K562 (cell line): ENCODE results near the gene DEGS2. TPM values are rescaled to one million over a fixed set of nuclear protein-coding genes. Genes with fewer than 3 reads are reported as not detected.

Source experiments
- ATAC-seq: fragments of 200-7000 bp; cut with Tn5 transposase; 3 replicates; pipeline ENCODE4 v1.9.1; 2020; ENCODE audit warnings: moderate library complexity
- BruUV-seq: library from RNA; stranded (reverse); fragments of 400-500 nt; replicated peaks from 2 replicates; lab custom pipeline; 2021; lab: Mats Ljungman, UMichigan
- CTCF ChIA-PET: fragments of 300-600 bp; formaldehyde crosslinking; extraction: SDS; loops from one replicate; lab custom pipeline; 2021; ENCODE audit warnings: low intra/inter-chr PET ratio; lab: Yijun Ruan, JAX
- POLR2A ChIA-PET: fragments of 300-600, 350-650 bp; sonication (Branson Sonifier 250); formaldehyde crosslinking; extraction: SDS; loops from one replicate; lab custom pipeline; 2021; ENCODE audit warnings: antibody characterized with exemption, inconsistent platforms; lab: Yijun Ruan, JAX
- DNase-seq, 4 experiments: peaks; one replicate each; pipeline versions ENCODE4 v3.0.0 to v3.0.0-alpha.2; 2011 to 2018; ENCODE audit warnings: low spot score in 3 of 4, mixed read lengths in 3 of 4; ENCODE audit errors: extremely low read depth in 1 of 4
- FAIRE-seq: peaks from 2 replicates; lab custom pipeline; 2011; peaks lifted over from hg19 to GRCh38; lab: Jason Lieb, UNC
- H2AFZ ChIP-seq: 2 replicates; pipeline ENCODE4 v1.6.0; 2011; ENCODE audit warnings: low read depth, low read length, control low read depth, inconsistent platforms
- H3K27ac ChIP-seq: fragments of 200-600 bp; 3 replicates; pipeline ENCODE4 v1.8.0; 2011; ENCODE audit warnings: low read depth, mild to moderate bottlenecking, control low read depth, inconsistent platforms, low read length, moderate library complexity, mixed read lengths; ENCODE audit errors: extremely low read depth
- H3K27me3 ChIP-seq, 2 experiments: fragments of 300-600 bp in 1 of 2; 2 replicates in 1 of 2; 3 replicates in 1 of 2; pipeline versions ENCODE4 v1.6.0 to v1.8.0; 2011; ENCODE audit warnings: inconsistent platforms in 2 of 2, low read length in 2 of 2, mild to moderate bottlenecking in 1 of 2, mixed read lengths in 1 of 2, moderate library complexity in 1 of 2; ENCODE audit not compliant: control insufficient read depth in 2 of 2, insufficient read depth in 2 of 2
- H3K36me3 ChIP-seq: fragments of 300-600 bp; 3 replicates; pipeline ENCODE4 v1.8.0; 2011; ENCODE audit warnings: mild to moderate bottlenecking, low read length, inconsistent platforms; ENCODE audit not compliant: control insufficient read depth, insufficient read depth
- H3K4me1 ChIP-seq, 2 experiments: fragments of 200-600 bp in 1 of 2; replicated peaks in 1 of 2; 2 replicates in 1 of 2; 3 replicates in 1 of 2; pipeline versions ENCODE4 v1.5.1 to v1.8.0; 2011; ENCODE audit warnings: inconsistent platforms in 2 of 2, low read length in 2 of 2, mild to moderate bottlenecking in 1 of 2, mixed read lengths in 1 of 2, moderate library complexity in 1 of 2; ENCODE audit not compliant: control insufficient read depth in 2 of 2, insufficient read depth in 2 of 2
- H3K4me2 ChIP-seq: 2 replicates; pipeline ENCODE4 v1.6.1; 2011; ENCODE audit warnings: low read length, control low read depth, inconsistent platforms, mixed read lengths; ENCODE audit not compliant: insufficient read depth
- H3K4me3 ChIP-seq: fragments of 200-600 bp; sonication (generic), shearing (Covaris generic); 2 replicates; pipeline ENCODE4 v1.5.1; 2016; ENCODE audit warnings: control low read depth, inconsistent platforms
- H3K79me2 ChIP-seq: fragments of 200-600 bp; 3 replicates; pipeline ENCODE4 v1.8.0; 2011; ENCODE audit warnings: low read length, inconsistent platforms; ENCODE audit not compliant: control insufficient read depth, insufficient read depth
- H3K9ac ChIP-seq, 2 experiments: 2 replicates each; pipeline versions ENCODE4 v1.6.0 to v1.6.1; 2011; ENCODE audit warnings: low read depth in 2 of 2, low read length in 2 of 2, control low read depth in 1 of 2, inconsistent platforms in 1 of 2, mild to moderate bottlenecking in 1 of 2, mixed read lengths in 1 of 2; ENCODE audit not compliant: insufficient read depth in 1 of 2
- H3K9me1 ChIP-seq: one replicate; pipeline ENCODE4 v1.6.0; 2011; ENCODE audit warnings: inconsistent platforms, mild to moderate bottlenecking, low read length, moderate library complexity; ENCODE audit not compliant: control insufficient read depth, insufficient read depth
- H3K9me3 ChIP-seq: replicated peaks from 2 replicates; pipeline ENCODE4 v1.5.1; 2011; ENCODE audit warnings: low read depth, low read length, inconsistent platforms; ENCODE audit not compliant: control insufficient read depth, insufficient read depth
- H4K20me1 ChIP-seq: replicated peaks from 2 replicates; pipeline ENCODE4 v1.6.1; 2011; ENCODE audit warnings: low read length, inconsistent platforms, mixed read lengths; ENCODE audit not compliant: control insufficient read depth, insufficient read depth
- BHLHE40 ChIP-seq: IDR thresholded peaks from 2 replicates; pipeline ENCODE4 v1.6.1; 2011; ENCODE audit warnings: low read length, improper control_type of control experiment
- CSDE1 ChIP-seq, 2 experiments: fragments of 450-650 bp; IDR thresholded peaks; 2 replicates each; pipeline ENCODE4 v1.6.1; 2016; ENCODE audit warnings: mild to moderate bottlenecking in 1 of 2
- E2F4 ChIP-seq: sonication (generic); formaldehyde crosslinking; IDR thresholded peaks from 2 replicates; pipeline ENCODE4 v1.8.0; 2022; ENCODE audit warnings: mild to moderate bottlenecking, low read depth, missing genetic modification reagents
- FOXP1 ChIP-seq: sonication (generic); formaldehyde crosslinking; IDR thresholded peaks from 2 replicates; pipeline ENCODE4 v1.8.0; 2022; ENCODE audit warnings: mild to moderate bottlenecking, missing genetic modification reagents
- NELFE ChIP-seq: IDR thresholded peaks from 2 replicates; pipeline ENCODE4 v1.6.1; 2011; ENCODE audit warnings: mild to moderate bottlenecking; ENCODE audit not compliant: insufficient read depth, insufficient read length
- PHTF2 ChIP-seq: fragments of 250-450 bp; sonication (Bioruptor Pico); IDR thresholded peaks from 2 replicates; pipeline ENCODE4 v1.5.0; 2021; ENCODE audit warnings: mild to moderate bottlenecking
- SMAD2 ChIP-seq: fragments of 150-350 bp; IDR thresholded peaks from 2 replicates; pipeline ENCODE4 v1.6.1; 2014; ENCODE audit warnings: low read depth, mild to moderate bottlenecking, low read length
- TSC22D4 ChIP-seq: fragments of 450-650 bp; IDR thresholded peaks from 2 replicates; pipeline ENCODE4 v1.6.1; 2016; ENCODE audit warnings: missing genetic modification characterization, missing biosample characterization, control low read depth
- USF1 ChIP-seq: sonication (generic); formaldehyde crosslinking; IDR thresholded peaks from 2 replicates; pipeline ENCODE4 v1.9.0; 2022; ENCODE audit warnings: mild to moderate bottlenecking, missing genetic modification reagents
- ZNF175 ChIP-seq: fragments of 200-800 bp; sonication (Bioruptor generic); IDR thresholded peaks from 2 replicates; pipeline ENCODE4 v1.6.1; 2016; ENCODE audit warnings: low read depth, mild to moderate bottlenecking, missing genetic modification characterization, missing compliant biosample characterization
- ZNF280A ChIP-seq: fragments of 450-650 bp; IDR thresholded peaks from 2 replicates; pipeline ENCODE4 v1.6.1; 2018; ENCODE audit warnings: mild to moderate bottlenecking, low read depth; ENCODE audit not compliant: partially characterized antibody
- ZNF77 ChIP-seq: fragments of 250-450 bp; sonication (Bioruptor Pico); IDR thresholded peaks from 2 replicates; pipeline ENCODE4 v1.5.0; 2020
- ZSCAN29 ChIP-seq: fragments of 450-650 bp; IDR thresholded peaks from 2 replicates; pipeline ENCODE4 v1.6.1; 2017
- WGBS: fragments of 100-300 bp; shearing (Covaris generic); methylation state at CpG from one replicate; pipeline ENCODE4 v1.1.6; 2016; ENCODE audit warnings: low coverage, mixed read lengths; ENCODE audit not compliant: insufficient coverage; ENCODE audit errors: missing lambda C conversion rate; 5-methylcytosine and 5-hydroxymethylcytosine counted together
- in situ Hi-C: fragments of 300-500 bp; cut with MboI; formaldehyde crosslinking; loops from 4 replicates; pipeline ENCODE4 v1.15.0; 2018; ENCODE audit warnings: inconsistent platforms, mixed read lengths
- intact Hi-C: fragments of 100-400 bp; cut with micrococcal nuclease; formaldehyde crosslinking; loops from 2 replicates; pipeline ENCODE4 v1.14.2; 2022
- polyA plus RNA-seq, 8 experiments: library from polyadenylated mRNA; depleted of rRNA in 4 of 8; stranded (reverse) in 5 of 8; unstranded in 3 of 8; fragments of >200 nt; fragmentation: Nextera tagmentation in 2 of 8; fragmentation: Illumina TruSeq in 1 of 8; extraction: Ambion mirVana in 2 of 8; extraction: Trizol in 1 of 8; gene quantifications; 2 replicates each; pipeline versions ENCODE4 v1.2.1 to v1.2.3, GENCODE V29; 2011 to 2014; ENCODE audit warnings: inconsistent platforms in 1 of 8, missing spikeins in 1 of 8
- total RNA-seq, 7 experiments: library from RNA; depleted of rRNA in 6 of 7; stranded (reverse); fragments of >200 nt in 6 of 7; fragmentation: Illumina TruSeq in 2 of 7; extraction: Trizol in 2 of 7; gene quantifications; 2 replicates each; pipeline versions ENCODE4 v1.2.1 to v1.2.3, GENCODE V29; 2011 to 2021; ENCODE audit warnings: low replicate concordance in 1 of 7

DEGS2 gene
- total and polyA plus RNA-seq, 9 of the 15 experiments (the other 6 are each of a cell fraction or from before 2014, with no cell fraction given) = 0.22 to 2.9 (median 0.70) TPM

GRCh38 chr14:100118396-100119011, 40.9 kb downstream of the DEGS2 start:
- 77% methylated on average over 6 of the region's 7 CpGs for WGBS
- CTCF ChIA-PET = no interaction called here
- in situ Hi-C loops = loop anchor here (5.0 to 10.0 kb wide), 2 partner anchors 46 to 134 kb away; no protein-coding TSS in a partner anchor

More at GRCh38 chr14:100118396-100119011, 40.9 kb downstream of the DEGS2 start:
- no peak overlapping the region for H3K4me2 ChIP-seq
- no peaks in the 10 kb centered on the region for H3K9me3 ChIP-seq
- ATAC-seq (no peak), DNase-seq (no peak), FAIRE-seq (no peak)
- no peak overlapping the region for H3K4me3 ChIP-seq
- H4K20me1 ChIP-seq = no peaks in the 10 kb centered on the region
- POLR2A ChIA-PET = interaction anchor here (0.6 to 1.7 kb wide), 2 partner anchors 9 to 10 kb away, joined by 4 to 7 read pairs; no protein-coding TSS in a partner anchor
- no peaks in the 10 kb centered on the region; a peak in 1 of 5 replicates for H3K4me1 ChIP-seq
- intact Hi-C loops = no loop called here
- H3K9me1 ChIP-seq = no peaks in the 10 kb centered on the region
- no peaks in the 10 kb centered on the region for H3K79me2 ChIP-seq
- H3K9ac ChIP-seq = no peak overlapping the region
- H3K27me3 ChIP-seq = no peaks in the 10 kb centered on the region
- no TSS peak for BruUV-seq
- TF ChIP-seq CSDE1 (IDR thresholded peaks at IDR 0.05) (no peak), ZSCAN29 (no peak), ZNF280A (no peak), NELFE (no peak), TSC22D4 (no peak), BHLHE40 (no peak), SMAD2 (no peak), PHTF2 (CRISPR knock-in tag) (no peak), ZNF175 (CRISPR knock-in tag) (no peak), FOXP1 (CRISPR knock-in tag) (no peak), ZNF77 (CRISPR knock-in tag) (no peak), USF1 (CRISPR knock-in tag) (no peak), E2F4 (CRISPR knock-in tag) (no peak)
- no peak overlapping the region for H3K27ac ChIP-seq
- no peak overlapping the region for H2AFZ ChIP-seq
- H3K36me3 ChIP-seq = 0 out of 3 replicates have a peak, but pooled peaks cover 1% of the 10 kb centered on the region
